ENCODE measurements around the gene F11R. TPM values are rescaled to one million over a fixed set of nuclear protein-coding genes. Genes with fewer than 3 reads are reported as not detected.
A peak's percentile ranks its signal among the peaks of the same experiment; 100 is the strongest.

Gene F11R
- total and polyA plus RNA-seq, 2 of the 13 experiments (the other 11 are each of a cell fraction or from before 2014, with no cell fraction given), result 95.8 to 105 TPM

- WGBS (ENCODE audit: low lambda C conversion rate), result 56% methylated on average over 2 of the region's 2 CpGs
- BruUV-seq (replicated peaks), result no TSS peak
- Histone ChIP-seq H3K27ac (ENCODE audit: extremely low read length, insufficient read depth, low read length) (peak overlapping the region; percentile 94), H3K9me3 (ENCODE audit: low read length) (no peaks in the 10 kb centered on the region), H3K79me2 (ENCODE audit: insufficient read depth, low read length) (peaks cover 13% of the 10 kb centered on the region), H3K27me3 (ENCODE audit: control insufficient read depth in 1 of 2, insufficient read depth in 2 of 2, low read length in 2 of 2) (no peaks in the 10 kb centered on the region; a peak in 2 of 5 replicates), H3K9ac (ENCODE audit: insufficient read depth, low read depth, low read length) (peak overlapping the region; percentile 87; the same call in 1 of the 2 replicates), H3K4me2 (ENCODE audit: low read depth, low read length) (peak overlapping the region; percentile 85), H4K20me1 (ENCODE audit: insufficient read depth, low read length) (no peaks in the 10 kb centered on the region), H3K36me3 (replicated peaks in 1 of 2; ENCODE audit: control insufficient read depth in 1 of 2, insufficient read depth in 2 of 2, low read length in 2 of 2) (peaks cover 4 to 16% of the 10 kb centered on the region in 2 experiments), H3K4me1 (ENCODE audit: insufficient read depth, low read length) (peaks cover 28% of the 10 kb centered on the region), H3K4me3 (replicated peaks in 1 of 3; ENCODE audit: insufficient read depth in 1 of 3, low read depth in 2 of 3, low read length in 3 of 3) (peak overlapping the region; percentile 78 to 84 (median 79); a peak in 5 of 6 replicates), H2AFZ (ENCODE audit: low read length) (no peak overlapping the region)
- no peak for FAIRE-seq
- TF ChIP-seq POLR2AphosphoS5 (IDR thresholded peaks at IDR 0.05; ENCODE audit: low read depth, low read length), result no peak
- no peak for TF ChIP-seq BCL6 (CRISPR knock-in tag; IDR thresholded peaks at IDR 0.05)
- TF ChIP-seq IKZF1 (IDR thresholded peaks at IDR 0.05), result no peak
- no peak for TF ChIP-seq KLF15 (CRISPR knock-in tag; IDR thresholded peaks at IDR 0.05; ENCODE audit: borderline replicate concordance)
- no peak for TF ChIP-seq FOXO1 (CRISPR knock-in tag; IDR thresholded peaks at IDR 0.05)
- TF ChIP-seq ZNF773 (CRISPR knock-in tag; IDR thresholded peaks at IDR 0.05; ENCODE audit: borderline replicate concordance), result no peak
- no peak for TF ChIP-seq STAT5B (CRISPR knock-in tag; IDR thresholded peaks at IDR 0.05)
- TF ChIP-seq STAG1 (CRISPR knock-in tag; IDR thresholded peaks at IDR 0.05), result no peak
- TF ChIP-seq, protein P1, sequence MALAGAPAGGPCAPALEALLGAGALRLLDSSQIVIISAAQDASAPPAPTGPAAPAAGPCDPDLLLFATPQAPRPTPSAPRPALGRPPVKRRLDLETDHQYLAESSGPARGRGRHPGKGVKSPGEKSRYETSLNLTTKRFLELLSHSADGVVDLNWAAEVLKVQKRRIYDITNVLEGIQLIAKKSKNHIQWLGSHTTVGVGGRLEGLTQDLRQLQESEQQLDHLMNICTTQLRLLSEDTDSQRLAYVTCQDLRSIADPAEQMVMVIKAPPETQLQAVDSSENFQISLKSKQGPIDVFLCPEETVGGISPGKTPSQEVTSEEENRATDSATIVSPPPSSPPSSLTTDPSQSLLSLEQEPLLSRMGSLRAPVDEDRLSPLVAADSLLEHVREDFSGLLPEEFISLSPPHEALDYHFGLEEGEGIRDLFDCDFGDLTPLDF (CRISPR knock-in tag; IDR thresholded peaks at IDR 0.05), result no peak
- TF ChIP-seq AKAP8 (CRISPR knock-in tag; IDR thresholded peaks at IDR 0.05), result no peak
- TF ChIP-seq PAF1 (CRISPR knock-in tag; IDR thresholded peaks at IDR 0.05), result no peak
- no peak for TF ChIP-seq IRX3 (CRISPR knock-in tag; IDR thresholded peaks at IDR 0.05; ENCODE audit: borderline replicate concordance, low read depth)
- no peak for TF ChIP-seq ZNF589 (CRISPR knock-in tag; conservative IDR thresholded peaks at IDR 0.05)
- TF ChIP-seq ZNF20 (CRISPR knock-in tag; IDR thresholded peaks at IDR 0.05), result no peak
- no peak for TF ChIP-seq FOXA3 (CRISPR knock-in tag; IDR thresholded peaks at IDR 0.05)
- TF ChIP-seq MXI1 (IDR thresholded peaks at IDR 0.05; ENCODE audit: borderline replicate concordance, low read depth, low read length), result no peak
- ChIA-PET POLR2A (interaction anchor here (1.2 to 4.3 kb wide), 8 partner anchors 26 to 130 kb away, joined by 4 to 60 read pairs (median 12); partner anchors contain the start of genes B4GALT3, F11R, NIT1 and PFDN2), CTCF (ENCODE audit: low intra/inter-chr PET ratio, low total read pairs) (no interaction called here)
- ATAC-seq, result no peak
- intact Hi-C loops (cut with micrococcal nuclease; ENCODE audit: unreplicated experiment), result no loop called here
- in situ Hi-C loops (cut with HindIII; ENCODE audit: extremely low pct_ligation_motif_present, low pct_unique_long_range_greater_than_20kb), result no loop called here
- DNase-seq (ENCODE audit: low spot score), result no peak
Observed at GRCh38 chr1:161046605-161047228, 25.8 kb upstream of the F11R start.

Measured in HepG2 (cell line).